K562 (cell line): ENCODE measurements around the gene DCPS. TPM values are rescaled to one million over a fixed set of nuclear protein-coding genes. Genes with fewer than 3 reads are reported as not detected.
A peak's percentile ranks its signal among the peaks of the same experiment; 100 is the strongest.

Source experiments
- E2F3 ChIP-seq: fragments of 250-450 bp; sonication (Bioruptor Pico); IDR thresholded peaks from 2 replicates; pipeline ENCODE4 v1.4.0; 2020; ENCODE audit warnings: mild to moderate bottlenecking
- HDAC1 ChIP-seq, 2 experiments: fragments of 450-650 bp; IDR thresholded peaks; 2 replicates each; pipeline ENCODE4 v1.6.1; 2016 to 2017; ENCODE audit warnings: inconsistent platforms in 1 of 2, mild to moderate bottlenecking in 1 of 2, moderate library complexity in 1 of 2
- HDAC3 ChIP-seq: fragments of 450-650 bp; IDR thresholded peaks from 2 replicates; pipeline ENCODE4 v1.6.1; 2018; ENCODE audit warnings: borderline replicate concordance, mild to moderate bottlenecking, moderate library complexity; ENCODE audit not compliant: partially characterized antibody
- HNRNPLL ChIP-seq: fragments of 200-400 bp; formaldehyde crosslinking; IDR thresholded peaks from 2 replicates; pipeline ENCODE4 v1.6.1; 2017; ENCODE audit warnings: low read length, low read depth, mild to moderate bottlenecking; ENCODE audit not compliant: poor library complexity, severe bottlenecking
- SREBF2 ChIP-seq: sonication (generic); formaldehyde crosslinking; IDR thresholded peaks from 2 replicates; pipeline ENCODE4 v1.4.0; 2020; ENCODE audit warnings: mild to moderate bottlenecking, missing genetic modification reagents
- TFAM ChIP-seq: fragments of 250-450 bp; sonication (Bioruptor Pico); conservative IDR thresholded peaks from 2 replicates; pipeline ENCODE4 v1.5.0; 2021; ENCODE audit warnings: mild to moderate bottlenecking, moderate library complexity
- polyA plus RNA-seq, 8 experiments: library from polyadenylated mRNA; depleted of rRNA in 4 of 8; stranded (reverse) in 5 of 8; unstranded in 3 of 8; fragments of >200 nt; fragmentation: Nextera tagmentation in 2 of 8; fragmentation: Illumina TruSeq in 1 of 8; extraction: Ambion mirVana in 2 of 8; extraction: Trizol in 1 of 8; gene quantifications; 2 replicates each; pipeline versions ENCODE4 v1.2.1 to v1.2.3, GENCODE V29; 2011 to 2014; ENCODE audit warnings: inconsistent platforms in 1 of 8, missing spikeins in 1 of 8
- total RNA-seq, 7 experiments: library from RNA; depleted of rRNA in 6 of 7; stranded (reverse); fragments of >200 nt in 6 of 7; fragmentation: Illumina TruSeq in 2 of 7; extraction: Trizol in 2 of 7; gene quantifications; 2 replicates each; pipeline versions ENCODE4 v1.2.1 to v1.2.3, GENCODE V29; 2011 to 2021; ENCODE audit warnings: low replicate concordance in 1 of 7
- TF ChIP-seq, protein P1 (sequence below): fragments of 150-350 bp; IDR thresholded peaks from 2 replicates; pipeline ENCODE4 v1.6.1; 2014; ENCODE audit warnings: low read depth, mild to moderate bottlenecking, low read length, borderline replicate concordance

DCPS gene
- total and polyA plus RNA-seq, 9 of the 15 experiments (the other 6 are each of a cell fraction or from before 2014, with no cell fraction given): 8.7 to 38.1 (median 17.9) TPM

DNA sequence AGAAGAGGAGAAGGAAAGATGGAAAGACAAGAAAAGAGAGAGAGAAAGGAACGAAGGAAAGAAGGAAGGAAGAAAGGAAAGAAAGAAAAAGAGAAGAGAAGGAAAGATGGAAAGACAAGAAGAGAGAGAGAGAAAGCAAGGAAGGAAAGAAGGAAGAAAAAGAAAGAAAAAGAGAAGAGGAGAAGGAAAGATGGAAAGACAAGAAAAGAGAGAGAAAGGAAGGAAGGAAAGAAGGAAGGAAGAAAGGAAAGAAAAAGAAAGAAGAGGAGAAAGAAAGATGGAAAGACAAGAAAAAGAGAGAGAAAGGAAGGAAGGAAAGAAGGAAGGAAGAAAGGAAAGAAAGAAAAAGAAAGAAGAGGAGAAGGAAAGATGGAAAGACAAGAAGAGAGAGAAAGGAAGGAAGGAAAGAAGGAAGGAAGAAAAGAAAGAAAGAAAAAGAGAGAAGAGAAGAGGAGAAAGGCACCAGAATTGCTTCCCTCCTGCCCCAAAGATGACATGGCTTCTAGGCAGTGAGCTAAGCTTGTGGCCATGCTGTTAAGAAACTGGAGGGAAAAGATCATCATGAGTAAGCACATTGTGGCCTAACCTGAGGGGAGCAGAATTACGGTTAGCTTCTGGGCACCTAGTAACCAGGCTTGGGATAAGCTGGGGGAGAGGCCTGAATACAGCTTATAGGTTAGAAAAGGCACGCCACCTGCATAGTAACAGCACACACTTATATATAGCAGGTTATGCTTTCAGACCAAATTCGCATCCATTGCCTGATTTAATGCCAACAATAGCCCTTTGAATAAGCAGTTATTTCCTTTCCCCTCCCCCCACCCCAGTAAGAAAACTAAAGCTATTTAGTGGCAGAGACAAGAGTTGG lies 49.3 kb downstream of the DCPS start (continued):
- no peak for TF ChIP-seq SREBF2 (CRISPR knock-in tag)
- no peak for TF ChIP-seq HNRNPLL
- TF ChIP-seq HDAC3: no peak
- TF ChIP-seq, protein P1, sequence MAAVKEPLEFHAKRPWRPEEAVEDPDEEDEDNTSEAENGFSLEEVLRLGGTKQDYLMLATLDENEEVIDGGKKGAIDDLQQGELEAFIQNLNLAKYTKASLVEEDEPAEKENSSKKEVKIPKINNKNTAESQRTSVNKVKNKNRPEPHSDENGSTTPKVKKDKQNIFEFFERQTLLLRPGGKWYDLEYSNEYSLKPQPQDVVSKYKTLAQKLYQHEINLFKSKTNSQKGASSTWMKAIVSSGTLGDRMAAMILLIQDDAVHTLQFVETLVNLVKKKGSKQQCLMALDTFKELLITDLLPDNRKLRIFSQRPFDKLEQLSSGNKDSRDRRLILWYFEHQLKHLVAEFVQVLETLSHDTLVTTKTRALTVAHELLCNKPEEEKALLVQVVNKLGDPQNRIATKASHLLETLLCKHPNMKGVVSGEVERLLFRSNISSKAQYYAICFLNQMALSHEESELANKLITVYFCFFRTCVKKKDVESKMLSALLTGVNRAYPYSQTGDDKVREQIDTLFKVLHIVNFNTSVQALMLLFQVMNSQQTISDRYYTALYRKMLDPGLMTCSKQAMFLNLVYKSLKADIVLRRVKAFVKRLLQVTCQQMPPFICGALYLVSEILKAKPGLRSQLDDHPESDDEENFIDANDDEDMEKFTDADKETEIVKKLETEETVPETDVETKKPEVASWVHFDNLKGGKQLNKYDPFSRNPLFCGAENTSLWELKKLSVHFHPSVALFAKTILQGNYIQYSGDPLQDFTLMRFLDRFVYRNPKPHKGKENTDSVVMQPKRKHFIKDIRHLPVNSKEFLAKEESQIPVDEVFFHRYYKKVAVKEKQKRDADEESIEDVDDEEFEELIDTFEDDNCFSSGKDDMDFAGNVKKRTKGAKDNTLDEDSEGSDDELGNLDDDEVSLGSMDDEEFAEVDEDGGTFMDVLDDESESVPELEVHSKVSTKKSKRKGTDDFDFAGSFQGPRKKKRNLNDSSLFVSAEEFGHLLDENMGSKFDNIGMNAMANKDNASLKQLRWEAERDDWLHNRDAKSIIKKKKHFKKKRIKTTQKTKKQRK: no peak
- no peak for TF ChIP-seq TFAM (CRISPR knock-in tag)
- TF ChIP-seq E2F3 (CRISPR knock-in tag): peak; percentile 41; the same call in 1 of the 2 replicates
- TF ChIP-seq HDAC1 (IDR thresholded peaks at IDR 0.05): peak in 1 of 2 experiments; percentile 58; a peak in 2 of 4 replicates
